HepG2 (cell line): ENCODE measurements around the gene CYP2W1. TPM values are rescaled to one million over a fixed set of nuclear protein-coding genes. Genes with fewer than 3 reads are reported as not detected.

Experiments used
- ATAC-seq: fragments of 200-7000 bp; cut with Tn5 transposase; 3 replicates; pipeline ENCODE4 v1.9.1; 2020; ENCODE audit warnings: mild to moderate bottlenecking, moderate library complexity
- BruUV-seq: library from RNA; stranded (reverse); fragments of 400-500 nt; replicated peaks from 2 replicates; lab custom pipeline; 2021; lab: Mats Ljungman, UMichigan
- CTCF ChIA-PET: fragments of 300-600 bp; formaldehyde crosslinking; extraction: SDS; loops from one replicate; lab custom pipeline; 2021; ENCODE audit warnings: low total read pairs, inconsistent platforms, low intra/inter-chr PET ratio; lab: Yijun Ruan, JAX
- POLR2A ChIA-PET: fragments of 350-600 bp; sonication (Branson Sonifier 250); formaldehyde crosslinking; loops from one replicate; lab custom pipeline; 2020; ENCODE audit warnings: antibody characterized with exemption, inconsistent platforms; lab: Yijun Ruan, JAX
- DNase-seq: peaks from one replicate; pipeline ENCODE4 v3.0.0-alpha.2; 2015; ENCODE audit warnings: low spot score
- FAIRE-seq: peaks from 3 replicates; lab custom pipeline; 2011; peaks lifted over from hg19 to GRCh38; lab: Jason Lieb, UNC
- H2AFZ ChIP-seq: one replicate; pipeline ENCODE4 v1.6.1; 2011; ENCODE audit warnings: low read length, inconsistent platforms
- H3K27ac ChIP-seq: fragments of 300-600 bp; 3 replicates; pipeline ENCODE4 v1.8.0; 2011; ENCODE audit warnings: mixed run types, mild to moderate bottlenecking, mixed read lengths, low read length, inconsistent platforms; ENCODE audit not compliant: insufficient read depth; ENCODE audit errors: extremely low read length
- H3K27me3 ChIP-seq, 2 experiments: fragments of 200-600 bp in 1 of 2; 2 replicates in 1 of 2; 3 replicates in 1 of 2; pipeline versions ENCODE4 v1.6.0 to v1.8.0; 2011; ENCODE audit warnings: low read length in 2 of 2, mild to moderate bottlenecking in 2 of 2, moderate library complexity in 2 of 2, inconsistent platforms in 1 of 2; ENCODE audit not compliant: insufficient read depth in 2 of 2, control insufficient read depth in 1 of 2
- H3K36me3 ChIP-seq, 2 experiments: fragments of 200-600 bp in 1 of 2; replicated peaks in 1 of 2; 2 replicates in 1 of 2; 3 replicates in 1 of 2; pipeline versions ENCODE4 v1.5.1 to v1.8.0; 2011; ENCODE audit warnings: low read length in 2 of 2, inconsistent platforms in 1 of 2; ENCODE audit not compliant: insufficient read depth in 2 of 2, control insufficient read depth in 1 of 2
- H3K4me1 ChIP-seq: 2 replicates; pipeline ENCODE4 v1.5.1; 2012; ENCODE audit warnings: low read length, inconsistent platforms; ENCODE audit not compliant: insufficient read depth
- H3K4me2 ChIP-seq: 2 replicates; pipeline ENCODE4 v1.6.0; 2011; ENCODE audit warnings: low read depth, low read length, inconsistent platforms
- H3K4me3 ChIP-seq, 3 experiments: fragments of 200-600 bp in 1 of 3; sonication (generic), shearing (Covaris generic) in 1 of 3; replicated peaks in 1 of 3; 2 replicates each; pipeline ENCODE4 v1.5.1; 2011 to 2016; ENCODE audit warnings: low read length in 3 of 3, inconsistent platforms in 2 of 3, low read depth in 2 of 3, mild to moderate bottlenecking in 2 of 3, control low read depth in 1 of 3, mixed read lengths in 1 of 3; ENCODE audit not compliant: insufficient read depth in 1 of 3
- H3K79me2 ChIP-seq: one replicate; pipeline ENCODE4 v1.6.1; 2011; ENCODE audit warnings: low read length, inconsistent platforms; ENCODE audit not compliant: insufficient read depth
- H3K9ac ChIP-seq: 2 replicates; pipeline ENCODE4 v1.6.0; 2011; ENCODE audit warnings: mild to moderate bottlenecking, low read depth, low read length, inconsistent platforms; ENCODE audit not compliant: insufficient read depth
- H3K9me3 ChIP-seq: 2 replicates; pipeline ENCODE4 v1.5.1; 2012; ENCODE audit warnings: mild to moderate bottlenecking, low read length
- H4K20me1 ChIP-seq: 2 replicates; pipeline ENCODE4 v1.6.0; 2011; ENCODE audit warnings: inconsistent platforms, mild to moderate bottlenecking, low read length, moderate library complexity; ENCODE audit not compliant: insufficient read depth
- ELF3 ChIP-seq: IDR thresholded peaks from 2 replicates; pipeline ENCODE4 v1.6.1; 2016; ENCODE audit warnings: missing genetic modification reagents, missing compliant biosample characterization
- GABPB1 ChIP-seq: IDR thresholded peaks from 2 replicates; pipeline ENCODE4 v1.6.1; 2016; ENCODE audit warnings: mild to moderate bottlenecking, missing genetic modification reagents, moderate library complexity, missing compliant biosample characterization
- MAZ ChIP-seq, 2 experiments: sonication (generic) in 1 of 2; formaldehyde crosslinking in 1 of 2; IDR thresholded peaks; 2 replicates each; pipeline versions ENCODE4 v1.5.0 to v1.6.1; 2012 to 2020; ENCODE audit warnings: low read depth in 2 of 2, mild to moderate bottlenecking in 2 of 2, borderline replicate concordance in 1 of 2, improper control_type of control experiment in 1 of 2, low read length in 1 of 2, missing genetic modification reagents in 1 of 2, moderate library complexity in 1 of 2
- MEIS1 ChIP-seq: sonication (generic); formaldehyde crosslinking; IDR thresholded peaks from 2 replicates; pipeline ENCODE4 v1.9.0; 2021; ENCODE audit warnings: mild to moderate bottlenecking, missing genetic modification reagents, moderate library complexity, borderline replicate concordance
- ZNF331 ChIP-seq: sonication (generic); formaldehyde crosslinking; IDR thresholded peaks from 2 replicates; pipeline ENCODE4 v1.4.0; 2020; ENCODE audit warnings: missing genetic modification reagents
- ZNF891 ChIP-seq: sonication (generic); formaldehyde crosslinking; IDR thresholded peaks from 2 replicates; pipeline ENCODE4 v1.5.0; 2020; ENCODE audit warnings: mild to moderate bottlenecking, missing genetic modification reagents
- WGBS: methylation state at CpG from one replicate; pipeline ENCODE4 v1.1.6; 2017; ENCODE audit warnings: low lambda C conversion rate; 5-methylcytosine and 5-hydroxymethylcytosine counted together
- in situ Hi-C: cut with HindIII; loops from 2 replicates; pipeline ENCODE4 v1.10.0; 2017; ENCODE audit warnings: low pct_unique_long_range_greater_than_20kb; ENCODE audit not compliant: extremely low pct_ligation_motif_present
- intact Hi-C: fragments of 100-400 bp; cut with micrococcal nuclease; formaldehyde crosslinking; loops from one replicate; pipeline ENCODE4 v1.10.0; 2022; ENCODE audit not compliant: unreplicated experiment
- polyA plus RNA-seq, 8 experiments: library from polyadenylated mRNA; depleted of rRNA in 3 of 8; stranded (reverse) in 7 of 8; unstranded in 1 of 8; fragments of >200 nt; fragmentation: Illumina TruSeq in 4 of 8; extraction: Trizol in 4 of 8; gene quantifications; 2 replicates each; pipeline versions ENCODE4 v1.2.1 to v1.2.3, GENCODE V29; 2011 to 2016; ENCODE audit warnings: low read depth in 4 of 8, missing spikeins in 1 of 8, mixed read lengths in 1 of 8; ENCODE audit not compliant: insufficient read depth in 1 of 8
- total RNA-seq, 5 experiments: library from RNA; depleted of rRNA; stranded (reverse); fragments of >200 nt; fragmentation: Illumina TruSeq; extraction: Trizol; gene quantifications; 2 replicates each; pipeline ENCODE4 v1.2.3, GENCODE V29; 2016; ENCODE audit warnings: low read depth in 1 of 5

The CYP2W1 gene
- total and polyA plus RNA-seq, 2 of the 13 experiments (the other 11 are each of a cell fraction or from before 2014, with no cell fraction given): 19.5 to 31.7 TPM

GRCh38 chr7:962401-963081, 20.4 kb upstream of the CYP2W1 start:
- Histone ChIP-seq H3K9ac (no peak overlapping the region), H3K4me2 (peak overlapping the region; percentile 86; the same call in 1 of the 2 replicates), H3K27me3 (no peaks in the 10 kb centered on the region), H3K79me2 (no peaks in the 10 kb centered on the region), H3K4me3 (peak overlapping the region in 1 of 3 experiments; percentile 72; a peak in 1 of 6 replicates), H3K36me3 (peaks cover 2 to 11% of the 10 kb centered on the region in 2 experiments; a peak in 4 of 5 replicates), H3K9me3 (no peaks in the 10 kb centered on the region), H2AFZ (no peak overlapping the region), H3K4me1 (peaks cover 76% of the 10 kb centered on the region), H3K27ac (no peak overlapping the region), H4K20me1 (peaks cover 9% of the 10 kb centered on the region; the same call in 1 of the 2 replicates)
- in situ Hi-C loops (no loop called here), intact Hi-C loops (no loop called here)
- FAIRE-seq (no peak), DNase-seq (no peak), ATAC-seq (peak; percentile 0; the same call in 2 of the 3 replicates)
- ChIA-PET CTCF (no interaction called here), POLR2A (interaction anchor here (1.0 to 1.8 kb wide), 4 partner anchors 10 to 23 kb away, joined by 3 to 15 read pairs (median 7); partner anchors contain the start of gene CYP2W1)
- BruUV-seq: no TSS peak
- WGBS: 85% methylated on average over 5 of the region's 17 CpGs
- TF ChIP-seq MEIS1: no peak
- no peak for TF ChIP-seq GABPB1 (CRISPR knock-in tag)
- no peak for TF ChIP-seq ELF3
- no peak for TF ChIP-seq ZNF891 (CRISPR knock-in tag)
- TF ChIP-seq ZNF331: peak; percentile 100
- TF ChIP-seq MAZ (IDR thresholded peaks at IDR 0.05; ENCODE audit: borderline replicate concordance, low read depth, low read length): no peak
- 0 out of 2 replicates have a peak, but pooled peaks have one; percentile 11 for TF ChIP-seq MAZ (CRISPR knock-in tag; IDR thresholded peaks at IDR 0.05; ENCODE audit: low read depth)
